DND-41 (cell line): ENCODE results near the gene OR2V2.

ENCODE experiments used
- ATAC-seq: fragments of 200-7000 bp; cut with Tn5 transposase; 3 replicates; pipeline ENCODE4 v1.9.1; 2021; ENCODE audit warnings: low read depth; ENCODE audit not compliant: insufficient read depth
- DNase-seq: peaks from one replicate; pipeline ENCODE4 v3.0.0-alpha.2; 2020
- H2AFZ ChIP-seq: 2 replicates; pipeline ENCODE4 v1.6.0; 2012; ENCODE audit warnings: low read depth, low read length
- H3K27ac ChIP-seq: 2 replicates; pipeline ENCODE4 v1.5.1; 2012; ENCODE audit warnings: low read length, inconsistent platforms
- H3K27me3 ChIP-seq: fragments of 200-600 bp; sonication (generic); 2 replicates; pipeline ENCODE4 v1.6.0; 2012; ENCODE audit warnings: low read length, mild to moderate bottlenecking, inconsistent platforms; ENCODE audit not compliant: insufficient read depth, poor library complexity
- H3K36me3 ChIP-seq: 2 replicates; pipeline ENCODE4 v1.5.1; 2012; ENCODE audit warnings: low read length, inconsistent platforms; ENCODE audit not compliant: insufficient read depth
- H3K4me1 ChIP-seq: 2 replicates; pipeline ENCODE4 v1.5.1; 2012; ENCODE audit warnings: mild to moderate bottlenecking, low read length; ENCODE audit not compliant: insufficient read depth
- H3K4me2 ChIP-seq: 2 replicates; pipeline ENCODE4 v1.6.0; 2012; ENCODE audit warnings: mild to moderate bottlenecking, moderate library complexity, low read length, inconsistent platforms; ENCODE audit not compliant: insufficient read depth
- H3K4me3 ChIP-seq, 2 experiments: fragments of 200-600 bp in 1 of 2; shearing (Covaris generic) in 1 of 2; 2 replicates each; pipeline ENCODE4 v1.5.1; 2012 to 2016; ENCODE audit warnings: inconsistent platforms in 2 of 2, low read length in 2 of 2, mild to moderate bottlenecking in 2 of 2, low read depth in 1 of 2, moderate library complexity in 1 of 2
- H3K79me2 ChIP-seq: 2 replicates; pipeline ENCODE4 v1.6.0; 2012; ENCODE audit warnings: low read length, inconsistent platforms; ENCODE audit not compliant: insufficient read depth
- H3K9ac ChIP-seq: 2 replicates; pipeline ENCODE4 v1.6.0; 2012; ENCODE audit warnings: low read depth, mild to moderate bottlenecking, inconsistent platforms, low read length, moderate library complexity
- H3K9me3 ChIP-seq: 2 replicates; pipeline ENCODE4 v1.5.1; 2012; ENCODE audit warnings: low read length, moderate library complexity, mild to moderate bottlenecking, inconsistent platforms; ENCODE audit not compliant: insufficient read depth, severe bottlenecking
- H4K20me1 ChIP-seq: 2 replicates; pipeline ENCODE4 v1.6.0; 2012; ENCODE audit warnings: low read length; ENCODE audit not compliant: insufficient read depth
- EZH2 ChIP-seq: IDR thresholded peaks from 3 replicates; pipeline ENCODE4 v1.6.1; 2012; ENCODE audit warnings: borderline replicate concordance, low read depth, mild to moderate bottlenecking, moderate library complexity, low read length, inconsistent platforms; ENCODE audit not compliant: severe bottlenecking
- TF ChIP-seq, protein P1 (sequence below): IDR thresholded peaks from 2 replicates; pipeline ENCODE4 v1.5.1; 2012; ENCODE audit warnings: borderline replicate concordance, low read length, moderate library complexity, mild to moderate bottlenecking; ENCODE audit not compliant: poor library complexity, severe bottlenecking; ENCODE audit errors: extremely low read depth

Gene OR2V2

DNA sequence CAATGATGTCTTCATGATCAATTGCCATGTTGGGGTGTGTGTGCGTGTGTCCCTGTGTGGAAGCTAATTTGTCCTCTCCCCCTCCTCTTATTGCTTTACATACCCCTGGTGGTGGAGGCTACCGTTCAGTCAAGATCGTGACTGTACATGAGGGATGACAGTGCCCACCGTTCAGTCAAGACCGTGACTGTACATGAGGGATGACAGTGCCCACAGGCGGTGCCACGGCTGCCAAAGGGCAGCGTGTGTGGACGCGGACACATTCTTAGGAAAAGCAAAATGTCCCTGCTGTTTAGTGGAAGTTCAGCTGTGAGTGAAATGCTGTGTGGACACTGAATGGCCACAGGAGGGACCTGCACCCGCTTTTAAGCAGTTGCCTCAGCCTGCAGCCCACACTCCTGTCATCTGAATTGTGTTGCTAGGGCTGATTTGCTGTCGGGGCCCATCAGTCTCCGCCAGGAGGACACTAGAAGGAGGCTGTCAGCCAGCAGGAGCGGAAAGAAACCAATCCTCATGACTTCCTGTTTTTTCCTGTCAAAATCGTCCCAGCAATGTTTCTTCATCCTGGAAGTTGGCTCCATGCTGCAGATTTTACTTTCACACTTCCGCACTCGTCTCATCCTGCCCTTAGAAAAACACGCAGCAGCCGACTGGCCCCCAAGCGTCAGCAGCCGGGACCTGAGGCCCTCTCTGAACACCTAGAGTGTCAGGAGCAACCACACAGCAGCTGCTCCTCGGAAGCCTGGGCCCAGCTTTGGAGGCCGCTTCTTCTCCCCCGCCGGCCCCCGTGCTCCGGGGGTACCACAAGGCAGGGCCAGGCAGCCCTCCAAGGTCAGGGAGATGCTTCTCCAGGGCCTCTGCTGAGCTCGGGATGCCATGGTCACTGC, 25.5 kb upstream of the OR2V2 start:
- no peak overlapping the region for H3K4me2 ChIP-seq
- no peaks in the 10 kb centered on the region for H3K4me1 ChIP-seq
- H2AFZ ChIP-seq, result no peak overlapping the region
- H3K27me3 ChIP-seq, result peaks cover 4% of the 10 kb centered on the region
- DNase-seq (no peak), ATAC-seq (no peak)
- no peaks in the 10 kb centered on the region for H3K79me2 ChIP-seq
- no peaks in the 10 kb centered on the region for H3K36me3 ChIP-seq
- TF ChIP-seq, protein P1, sequence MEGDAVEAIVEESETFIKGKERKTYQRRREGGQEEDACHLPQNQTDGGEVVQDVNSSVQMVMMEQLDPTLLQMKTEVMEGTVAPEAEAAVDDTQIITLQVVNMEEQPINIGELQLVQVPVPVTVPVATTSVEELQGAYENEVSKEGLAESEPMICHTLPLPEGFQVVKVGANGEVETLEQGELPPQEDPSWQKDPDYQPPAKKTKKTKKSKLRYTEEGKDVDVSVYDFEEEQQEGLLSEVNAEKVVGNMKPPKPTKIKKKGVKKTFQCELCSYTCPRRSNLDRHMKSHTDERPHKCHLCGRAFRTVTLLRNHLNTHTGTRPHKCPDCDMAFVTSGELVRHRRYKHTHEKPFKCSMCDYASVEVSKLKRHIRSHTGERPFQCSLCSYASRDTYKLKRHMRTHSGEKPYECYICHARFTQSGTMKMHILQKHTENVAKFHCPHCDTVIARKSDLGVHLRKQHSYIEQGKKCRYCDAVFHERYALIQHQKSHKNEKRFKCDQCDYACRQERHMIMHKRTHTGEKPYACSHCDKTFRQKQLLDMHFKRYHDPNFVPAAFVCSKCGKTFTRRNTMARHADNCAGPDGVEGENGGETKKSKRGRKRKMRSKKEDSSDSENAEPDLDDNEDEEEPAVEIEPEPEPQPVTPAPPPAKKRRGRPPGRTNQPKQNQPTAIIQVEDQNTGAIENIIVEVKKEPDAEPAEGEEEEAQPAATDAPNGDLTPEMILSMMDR, result no peak
- no peak for TF ChIP-seq EZH2
- H4K20me1 ChIP-seq, result no peaks in the 10 kb centered on the region
- no peaks in the 10 kb centered on the region for H3K9me3 ChIP-seq
- H3K4me3 ChIP-seq, result no peak overlapping the region
- H3K9ac ChIP-seq, result no peak overlapping the region
- H3K27ac ChIP-seq, result no peak overlapping the region

DNA sequence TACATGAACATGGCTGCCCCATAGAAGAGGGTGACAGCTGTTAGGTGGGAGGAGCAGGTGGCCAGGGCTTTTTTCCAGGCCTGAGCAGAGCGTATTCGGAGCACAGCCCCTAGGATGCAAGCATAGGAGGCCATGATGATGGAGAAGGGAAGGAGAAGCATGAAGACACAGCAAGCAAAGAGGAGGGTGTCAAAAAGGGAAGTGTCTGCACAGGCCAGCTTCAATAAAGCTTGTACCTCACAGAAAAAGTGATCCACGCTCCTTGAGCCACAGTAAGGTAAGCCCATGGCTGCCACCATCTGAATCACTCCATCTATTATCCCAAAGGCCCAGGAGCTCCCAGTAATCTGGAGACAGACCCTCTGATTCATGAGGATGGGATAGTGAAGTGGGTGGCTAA, 22.9 kb upstream of the OR2V2 start:
- Histone ChIP-seq H2AFZ (no peak overlapping the region), H3K36me3 (no peaks in the 10 kb centered on the region), H3K27ac (no peak overlapping the region), H3K27me3 (peaks cover 16% of the 10 kb centered on the region), H3K9ac (no peak overlapping the region), H3K4me3 (no peak overlapping the region), H3K9me3 (no peaks in the 10 kb centered on the region), H3K79me2 (no peaks in the 10 kb centered on the region), H3K4me1 (no peaks in the 10 kb centered on the region), H3K4me2 (no peak overlapping the region), H4K20me1 (no peaks in the 10 kb centered on the region; the same call in 1 of the 2 replicates)
- ATAC-seq (no peak), DNase-seq (no peak)
- no peak for TF ChIP-seq EZH2
- TF ChIP-seq, protein P1, result no peak

DNA sequence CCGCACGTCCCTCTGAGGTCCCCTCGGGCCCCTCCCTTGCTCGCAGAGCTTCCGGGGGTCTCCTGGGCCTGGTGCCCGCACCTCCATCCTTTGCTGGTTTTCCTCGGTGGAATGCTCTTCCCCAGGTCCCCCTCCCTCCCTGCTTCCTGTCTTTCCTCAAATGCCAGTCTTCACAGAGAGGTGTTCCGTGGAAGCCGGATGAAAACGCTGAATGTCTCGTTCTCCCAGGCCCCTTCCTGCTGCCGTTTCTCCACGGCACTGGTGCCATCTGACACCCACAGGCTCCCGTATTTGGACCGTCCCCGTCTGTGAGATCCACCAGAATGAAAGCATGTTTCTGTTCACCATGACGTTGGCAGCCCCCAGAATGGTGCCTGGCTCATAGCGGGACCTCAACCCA, 20.5 kb upstream of the OR2V2 start:
- H3K4me3 ChIP-seq, result no peak overlapping the region
- H3K27ac ChIP-seq, result no peak overlapping the region
- no peaks in the 10 kb centered on the region; the same call in 1 of the 2 replicates for H4K20me1 ChIP-seq
- no peak for ATAC-seq
- no peaks in the 10 kb centered on the region for H3K4me1 ChIP-seq
- H3K4me2 ChIP-seq, result no peak overlapping the region
- no peak overlapping the region for H2AFZ ChIP-seq
- H3K79me2 ChIP-seq, result no peaks in the 10 kb centered on the region
- H3K9me3 ChIP-seq, result no peaks in the 10 kb centered on the region
- TF ChIP-seq EZH2, result no peak
- TF ChIP-seq, protein P1, result no peak
- peaks cover 31% of the 10 kb centered on the region for H3K27me3 ChIP-seq
- no peaks in the 10 kb centered on the region for H3K36me3 ChIP-seq
- H3K9ac ChIP-seq, result no peak overlapping the region
- no peak for DNase-seq
